Testis (tissue), 2 donors: Measurements from ENCODE around the gene GATAD2A.

Experiments used
- CTCF ChIP-seq, 3 experiments: fragments of 450-650 bp in 2 of 3; fragments of 200-600 bp in 1 of 3; sonication (generic) in 1 of 3; IDR thresholded peaks; one replicate each; pipeline ENCODE4 v1.5.1; 2016 to 2019; ENCODE audit warnings: antibody characterized with exemption in 3 of 3, mild to moderate bottlenecking in 2 of 3, moderate library complexity in 1 of 3
- POLR2A ChIP-seq: fragments of 450-650 bp; IDR thresholded peaks from one replicate; pipeline ENCODE4 v1.6.1; 2017; ENCODE audit warnings: antibody characterized with exemption, mild to moderate bottlenecking, moderate library complexity

GRCh38 chr19:19452243-19453124 lies 47.0 kb downstream of the GATAD2A start:
- TF ChIP-seq CTCF (IDR thresholded peaks at IDR 0.05) (no peak), POLR2A (no peak)
